Immature natural killer cell (primary cell): ENCODE measurements around the gene DKC1. TPM values are rescaled to one million over a fixed set of nuclear protein-coding genes. Genes with fewer than 3 reads are reported as not detected.
A peak's percentile ranks its signal among the peaks of the same experiment; 100 is the strongest.

ENCODE experiments used
- DNase-seq, 3 donors: peaks; one replicate each; pipeline ENCODE4 v3.0.0; 2022; ENCODE audit warnings: mixed read lengths in 1 of 3
- H3K27ac Mint-ChIP-seq, 6 donors: one replicate each; pipeline ENCODE4 v1.8.0; 2020; ENCODE audit warnings: mixed read lengths in 6 of 6, mild to moderate bottlenecking in 5 of 6, inconsistent platforms in 4 of 6, moderate library complexity in 3 of 6
- H3K27me3 Mint-ChIP-seq, 3 donors: one replicate each; pipeline ENCODE4 v1.8.0; 2020 to 2021; ENCODE audit warnings: low read depth in 3 of 3, mild to moderate bottlenecking in 3 of 3, mixed read lengths in 3 of 3, moderate library complexity in 3 of 3, inconsistent platforms in 1 of 3
- H3K36me3 Mint-ChIP-seq, 3 donors: one replicate each; pipeline ENCODE4 v1.8.0; 2020; ENCODE audit warnings: mixed read lengths in 3 of 3, inconsistent platforms in 2 of 3, mild to moderate bottlenecking in 2 of 3
- H3K4me1 Mint-ChIP-seq, 2 donors: one replicate each; pipeline ENCODE4 v1.8.0; 2020; ENCODE audit warnings: inconsistent platforms in 2 of 2, mild to moderate bottlenecking in 2 of 2, mixed read lengths in 2 of 2, moderate library complexity in 1 of 2
- H3K4me3 Mint-ChIP-seq, 5 donors: one replicate each; pipeline ENCODE4 v1.8.0; 2020; ENCODE audit warnings: mild to moderate bottlenecking in 5 of 5, mixed read lengths in 5 of 5, inconsistent platforms in 3 of 5, moderate library complexity in 3 of 5
- H3K9me3 Mint-ChIP-seq, 6 donors: one replicate each; pipeline ENCODE4 v1.8.0; 2020; ENCODE audit warnings: mild to moderate bottlenecking in 6 of 6, mixed read lengths in 6 of 6, inconsistent platforms in 4 of 6, moderate library complexity in 3 of 6
- polyA plus RNA-seq, 3 donors: library from polyadenylated mRNA; unstranded; fragments of 300-500 nt; fragmentation: Illumina TruSeq; gene quantifications; one replicate each; pipeline ENCODE4 v1.2.3, GENCODE V29; 2021

DKC1 gene
- polyA plus RNA-seq, 3 donors from 2014 or later = 21.1 to 35.5 (median 32.3) TPM

- DNase-seq = peak; percentile 66 to 76 (median 71)
- H3K4me1 Mint-ChIP-seq = peaks cover 55 to 72% of the 10 kb centered on the region in 2 donors
- H3K9me3 Mint-ChIP-seq = no peaks in the 10 kb centered on the region
- H3K36me3 Mint-ChIP-seq = no peaks in the 10 kb centered on the region
- H3K4me3 Mint-ChIP-seq = peak overlapping the region; percentile 86 to 92 (median 87)
- H3K27me3 Mint-ChIP-seq = peaks cover 1 to 7% (median 3%) of the 10 kb centered on the region in 3 donors
- H3K27ac Mint-ChIP-seq = peak overlapping the region; percentile 78 to 90 (median 85)
Observed at GRCh38 chrX:154748712-154749339, 13.8 kb upstream of the DKC1 start.

DNA sequence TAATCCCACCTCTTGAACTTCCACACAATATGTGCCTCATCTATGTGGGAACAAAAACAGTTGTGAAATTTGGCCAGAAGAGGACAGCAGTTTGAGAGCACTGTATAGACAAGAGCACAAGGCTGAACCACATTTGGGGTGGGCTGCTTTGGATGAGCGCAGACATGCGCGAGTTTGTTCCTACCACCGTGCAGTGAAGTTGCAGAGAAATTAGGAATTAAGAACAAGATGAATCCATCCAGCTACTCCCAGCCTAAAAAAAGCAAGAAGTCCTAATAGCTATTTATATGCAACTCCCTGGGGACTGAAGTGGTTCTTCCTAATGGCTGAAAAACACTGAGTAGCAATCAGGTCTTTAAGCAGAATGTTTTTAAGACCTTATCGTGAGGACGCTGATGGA lies 12.8 kb upstream of the DKC1 start:
- Mint-ChIP-seq H3K4me3 (peak overlapping the region; percentile 86 to 92 (median 87)), H3K4me1 (peaks cover 49 to 62% of the 10 kb centered on the region in 2 donors), H3K27ac (peak overlapping the region; percentile 78 to 90 (median 82)), H3K36me3 (no peaks in the 10 kb centered on the region), H3K9me3 (no peaks in the 10 kb centered on the region), H3K27me3 (peaks cover 1 to 7% (median 3%) of the 10 kb centered on the region in 3 donors)
- DNase-seq = no peak

DNA sequence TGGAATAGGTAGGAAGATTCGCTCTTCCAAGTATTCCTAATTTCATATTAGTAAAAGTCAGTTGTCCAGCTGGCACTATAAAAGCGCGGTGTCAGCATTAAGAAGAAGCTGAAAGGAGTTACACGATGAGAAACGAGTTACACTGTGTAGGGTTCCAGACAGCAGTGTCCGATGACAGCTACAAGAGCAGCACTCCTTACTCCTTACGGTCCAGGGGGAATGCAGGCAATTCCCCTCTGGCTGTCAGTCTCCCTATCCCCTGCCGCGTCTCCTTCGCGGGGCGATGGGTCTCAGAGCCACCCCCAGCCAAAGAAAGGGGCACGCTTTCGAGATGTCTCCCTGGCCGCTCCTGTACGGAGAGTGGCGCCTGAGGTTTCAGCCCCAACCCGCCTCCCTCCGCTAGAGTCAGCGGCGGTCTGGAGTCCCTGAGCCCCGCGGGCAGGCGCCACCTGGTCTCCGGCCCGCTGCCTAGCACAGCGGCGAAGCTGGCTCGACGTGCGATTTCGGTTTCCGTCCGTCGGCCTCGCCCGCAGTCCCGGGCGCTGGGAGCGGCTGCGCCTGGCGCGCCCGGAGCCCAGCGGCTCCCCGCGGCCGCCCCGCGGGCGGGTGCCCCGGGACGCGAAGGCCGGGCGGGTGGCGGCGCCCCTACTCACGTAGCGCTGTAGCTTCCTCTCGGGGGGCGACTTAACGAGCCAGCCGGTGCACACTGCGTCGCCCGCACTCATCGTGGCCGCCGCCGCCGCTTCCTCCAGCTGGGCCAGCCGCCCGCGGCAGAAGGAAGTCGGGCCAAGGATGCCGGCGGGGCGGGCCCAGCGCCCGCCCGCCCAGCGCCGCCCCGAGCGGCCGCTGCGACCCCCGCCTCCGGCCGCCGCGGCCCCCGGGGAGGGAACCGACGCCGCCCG lies 12.1 kb upstream of the DKC1 start, which contains the start of gene GAB3:
Gene GAB3 (minus strand): TSS at position 777 of the 902 bp plus-strand sequence. CDS start 52 bp downstream, at position 725.
- peak within 1 kb of the TSS; percentile 86 to 95 (median 90) for H3K27ac Mint-ChIP-seq
- H3K27me3 Mint-ChIP-seq = peaks cover 1 to 7% (median 2%) of the 10 kb centered on the region in 3 donors
- H3K4me1 Mint-ChIP-seq = peaks cover 45 to 57% of the 10 kb centered on the region in 2 donors
- peak; percentile 58 to 67 (median 65) for DNase-seq
- H3K9me3 Mint-ChIP-seq = no peaks in the 10 kb centered on the region
- H3K36me3 Mint-ChIP-seq = no peaks in the 10 kb centered on the region
- H3K4me3 Mint-ChIP-seq = peak within 1 kb of the TSS; percentile 86 to 92 (median 87)

GRCh38 chrX:154751203-154751668 lies 11.4 kb upstream of the DKC1 start:
- Mint-ChIP-seq H3K27me3 (peaks cover 1 to 7% (median 2%) of the 10 kb centered on the region in 3 donors), H3K4me3 (peak overlapping the region; percentile 76 to 90 (median 79)), H3K9me3 (no peaks in the 10 kb centered on the region), H3K27ac (peak overlapping the region; percentile 86 to 95 (median 90)), H3K36me3 (no peaks in the 10 kb centered on the region), H3K4me1 (peaks cover 41 to 50% of the 10 kb centered on the region in 2 donors)
- no peak for DNase-seq

GRCh38 chrX:154751669-154752271 lies 10.9 kb upstream of the DKC1 start:
- Mint-ChIP-seq H3K4me3 (peak overlapping the region; percentile 76 to 90 (median 79)), H3K4me1 (peaks cover 36 to 44% of the 10 kb centered on the region in 2 donors), H3K27ac (peak overlapping the region; percentile 86 to 95 (median 90)), H3K9me3 (no peaks in the 10 kb centered on the region), H3K36me3 (no peaks in the 10 kb centered on the region), H3K27me3 (peaks cover 1 to 7% (median 2%) of the 10 kb centered on the region in 3 donors)
- no peak for DNase-seq

DNA sequence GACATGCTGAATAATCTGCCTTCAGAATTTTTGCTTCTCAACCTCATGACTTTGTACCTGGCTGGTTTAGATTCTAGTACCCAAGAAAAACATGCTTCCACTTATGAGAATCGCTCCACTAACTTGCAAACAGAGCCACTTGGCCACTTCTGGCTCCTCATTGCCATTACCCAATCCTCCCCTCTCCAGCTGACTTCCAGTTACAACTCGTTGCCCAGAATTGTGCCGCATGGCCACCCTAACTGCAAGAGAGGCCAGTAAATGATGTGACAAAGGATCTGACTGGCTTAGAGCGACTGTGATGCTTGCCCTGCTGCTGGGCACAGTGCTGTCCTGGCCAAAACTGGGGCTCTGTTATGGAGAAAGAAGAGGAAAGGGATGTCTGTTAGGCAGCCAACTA lies 4.0 kb upstream of the DKC1 start:
- H3K27me3 Mint-ChIP-seq = peaks cover 0 to 6% (median 3%) of the 10 kb centered on the region in 3 donors
- no peak overlapping the region for H3K4me3 Mint-ChIP-seq
- H3K4me1 Mint-ChIP-seq = peaks cover 11 to 15% of the 10 kb centered on the region in 2 donors
- H3K36me3 Mint-ChIP-seq = no peaks in the 10 kb centered on the region
- DNase-seq = no peak
- H3K27ac Mint-ChIP-seq = no peak overlapping the region
- no peaks in the 10 kb centered on the region for H3K9me3 Mint-ChIP-seq

DNA sequence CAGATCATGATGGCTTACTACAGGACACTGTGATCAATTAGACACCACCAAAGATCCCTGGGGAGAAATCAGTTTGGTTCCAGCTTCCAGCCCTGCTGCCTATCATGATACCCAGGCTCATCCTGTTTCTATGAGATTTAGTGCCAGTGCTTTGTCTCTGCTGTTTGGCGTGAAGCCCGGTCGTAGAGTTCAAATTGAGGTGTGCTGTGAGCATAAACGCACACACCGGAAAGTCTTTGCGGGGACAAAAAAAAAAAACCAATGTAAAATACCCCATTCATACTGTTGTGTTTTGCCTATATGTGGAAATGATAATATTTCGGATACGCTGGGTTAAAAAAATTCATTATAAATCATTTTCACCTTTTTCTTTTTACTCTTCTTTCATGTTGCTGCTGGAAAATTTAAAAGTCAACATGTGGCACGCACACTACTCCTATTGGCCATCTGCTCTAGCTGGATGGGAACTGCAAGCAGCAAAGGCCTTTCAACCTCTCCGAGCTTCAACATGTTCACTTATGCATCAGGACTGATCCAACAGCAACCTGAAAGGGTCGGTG lies 607 bp upstream of the DKC1 start:
- H3K27me3 Mint-ChIP-seq = peaks cover 0 to 6% (median 3%) of the 10 kb centered on the region in 3 donors
- peaks cover 17 to 22% of the 10 kb centered on the region in 2 donors for H3K4me1 Mint-ChIP-seq
- peak overlapping the region; percentile 84 to 90 (median 85) for H3K4me3 Mint-ChIP-seq
- peaks cover 0 to 10% (median 6%) of the 10 kb centered on the region in 3 donors for H3K36me3 Mint-ChIP-seq
- H3K9me3 Mint-ChIP-seq = no peaks in the 10 kb centered on the region
- DNase-seq = no peak
- peak overlapping the region; percentile 73 to 92 (median 92) for H3K27ac Mint-ChIP-seq

GRCh38 chrX:154774622-154775021 lies 12.0 kb downstream of the DKC1 start:
- Mint-ChIP-seq H3K27ac (peak overlapping the region in 1 of 6 donors; percentile 57), H3K36me3 (peaks cover 4 to 25% (median 7%) of the 10 kb centered on the region in 3 donors), H3K4me1 (no peaks in the 10 kb centered on the region), H3K27me3 (peaks cover 2 to 10% (median 6%) of the 10 kb centered on the region in 3 donors), H3K4me3 (no peak overlapping the region), H3K9me3 (no peaks in the 10 kb centered on the region)
- no peak for DNase-seq

GRCh38 chrX:154775419-154776349 lies 13.0 kb downstream of the DKC1 start:
- no peaks in the 10 kb centered on the region for H3K4me1 Mint-ChIP-seq
- peaks cover 4 to 25% (median 7%) of the 10 kb centered on the region in 3 donors for H3K36me3 Mint-ChIP-seq
- no peak for DNase-seq
- H3K9me3 Mint-ChIP-seq = no peaks in the 10 kb centered on the region
- H3K27ac Mint-ChIP-seq = no peak overlapping the region
- peaks cover 2 to 10% (median 6%) of the 10 kb centered on the region in 3 donors for H3K27me3 Mint-ChIP-seq
- H3K4me3 Mint-ChIP-seq = no peak overlapping the region

DNA sequence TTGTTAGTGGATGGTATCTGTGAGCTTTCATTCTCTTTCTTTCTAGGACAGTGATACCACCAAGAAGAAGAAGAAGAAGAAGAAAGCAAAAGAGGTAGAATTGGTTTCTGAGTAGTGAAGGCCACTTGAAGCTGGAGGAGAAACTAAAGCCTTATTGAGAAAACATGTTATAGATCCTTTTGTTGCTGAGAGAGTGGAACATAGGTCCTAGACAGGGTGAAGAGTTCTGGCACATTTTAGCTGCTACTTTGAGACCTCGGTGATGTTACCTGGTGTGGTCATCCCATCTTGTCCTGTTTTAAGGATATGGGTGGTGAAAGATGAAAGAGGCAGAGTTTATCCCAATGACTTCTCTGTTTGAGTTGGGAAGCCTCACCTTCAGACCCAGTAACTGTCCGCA lies 14.1 kb downstream of the DKC1 start:
- Mint-ChIP-seq H3K27me3 (peaks cover 2 to 10% (median 6%) of the 10 kb centered on the region in 3 donors), H3K36me3 (peaks cover 4 to 18% (median 7%) of the 10 kb centered on the region in 3 donors), H3K27ac (peak overlapping the region in 1 of 6 donors; percentile 17)

DNA sequence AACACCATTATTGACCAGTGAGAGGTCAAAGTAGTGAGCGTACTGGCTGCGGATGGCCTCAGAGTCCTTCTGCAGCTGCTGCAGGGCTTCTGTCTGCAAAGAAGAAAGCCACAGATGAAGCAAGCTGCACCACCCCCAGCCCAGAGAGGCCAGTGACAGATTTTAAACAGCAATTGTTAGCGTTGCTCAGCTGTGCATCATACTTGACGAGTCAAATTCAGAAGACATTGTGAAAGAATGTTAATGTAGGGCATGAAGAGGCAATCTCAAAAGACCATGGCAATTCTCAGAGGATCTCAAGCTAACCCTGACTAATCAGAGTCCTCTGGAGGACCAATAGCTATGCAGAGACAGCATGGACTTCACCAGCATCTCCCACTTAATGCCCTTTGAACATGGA lies 16.6 kb downstream of the DKC1 start:
- no peak overlapping the region for H3K27ac Mint-ChIP-seq

More for the DNA sequence above, 14.1 kb downstream of the DKC1 start:
- no peaks in the 10 kb centered on the region for H3K4me1 Mint-ChIP-seq
- no peak for DNase-seq
- no peak overlapping the region for H3K4me3 Mint-ChIP-seq
- no peaks in the 10 kb centered on the region for H3K9me3 Mint-ChIP-seq

DNA sequence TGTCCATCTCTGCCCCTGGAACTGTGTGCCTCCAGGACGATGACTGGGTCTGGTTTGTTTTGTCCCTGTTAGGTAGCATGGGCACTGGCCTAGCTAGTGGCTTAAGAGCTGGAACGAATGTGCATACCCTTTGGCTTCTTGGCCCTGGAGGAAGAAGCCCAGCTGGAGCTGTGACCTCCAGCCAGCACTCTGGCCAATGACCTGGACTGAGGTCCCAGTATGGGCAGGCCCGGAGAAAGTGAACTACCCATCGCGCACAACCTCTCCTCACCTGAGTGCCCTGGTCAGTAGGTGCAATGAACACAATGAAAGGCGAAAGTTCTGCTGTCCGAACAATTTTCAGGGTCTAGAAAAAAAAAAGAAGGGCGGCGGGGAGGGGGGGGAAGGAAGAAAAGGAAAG lies 18.3 kb downstream of the DKC1 start:
- Mint-ChIP-seq H3K4me3 (no peak overlapping the region), H3K36me3 (peaks cover 0 to 8% (median 4%) of the 10 kb centered on the region in 3 donors), H3K4me1 (peaks cover 0 to 3% of the 10 kb centered on the region in 2 donors), H3K27ac (no peak overlapping the region), H3K9me3 (no peaks in the 10 kb centered on the region), H3K27me3 (peaks cover 2% of the 10 kb centered on the region in 3 donors)
- no peak for DNase-seq

More for the DNA sequence above, 16.6 kb downstream of the DKC1 start:
- DNase-seq = no peak
- Mint-ChIP-seq H3K4me3 (no peak overlapping the region), H3K27me3 (peaks cover 2 to 7% (median 4%) of the 10 kb centered on the region in 3 donors), H3K9me3 (no peaks in the 10 kb centered on the region), H3K36me3 (peaks cover 4 to 12% (median 4%) of the 10 kb centered on the region in 3 donors), H3K4me1 (peaks cover 0 to 3% of the 10 kb centered on the region in 2 donors)
